COLO668 (cell line): ENCODE measurements around the gene INPP4A.

ENCODE experiments used
- DNase-seq: peaks from one replicate; lab custom pipeline; 2025; ENCODE audit not compliant: unreplicated experiment; lab: John Stamatoyannopoulos, UW

The INPP4A gene

GRCh38 chr2:98558852-98559530 is 114.3 kb downstream of the INPP4A start:
- no peak for DNase-seq

- no peak for DNase-seq
Measured at GRCh38 chr2:98559581-98559980, 114.9 kb downstream of the INPP4A start.

GRCh38 chr2:98560256-98560771 is 115.7 kb downstream of the INPP4A start:
- DNase-seq = no peak

- no peak for DNase-seq
Measured at GRCh38 chr2:98561018-98561417, 116.4 kb downstream of the INPP4A start.

GRCh38 chr2:98561902-98562695 is 117.4 kb downstream of the INPP4A start:
- DNase-seq = no peak

GRCh38 chr2:98563394-98563793 is 118.7 kb downstream of the INPP4A start:
- DNase-seq = no peak

- DNase-seq = no peak
Measured at GRCh38 chr2:98564541-98565132, 120.0 kb downstream of the INPP4A start.

GRCh38 chr2:98565286-98565860 is 120.7 kb downstream of the INPP4A start:
- no peak for DNase-seq

- no peak for DNase-seq
Measured at GRCh38 chr2:98565941-98566340, 121.3 kb downstream of the INPP4A start.

- DNase-seq = no peak
Measured at GRCh38 chr2:98568161-98568956, 123.7 kb downstream of the INPP4A start.

- DNase-seq = peak; percentile 53
Measured at GRCh38 chr2:98569197-98569793, 124.6 kb downstream of the INPP4A start.

- DNase-seq = no peak
Measured at GRCh38 chr2:98569915-98570314, 125.3 kb downstream of the INPP4A start.

GRCh38 chr2:98570356-98570755 is 125.7 kb downstream of the INPP4A start:
- no peak for DNase-seq

GRCh38 chr2:98571121-98571701 is 126.6 kb downstream of the INPP4A start:
- DNase-seq = no peak

- DNase-seq = no peak
Measured at GRCh38 chr2:98571796-98572195, 127.1 kb downstream of the INPP4A start.

GRCh38 chr2:98572211-98572610 is 127.6 kb downstream of the INPP4A start:
- DNase-seq = no peak

- no peak for DNase-seq
Measured at GRCh38 chr2:98572676-98573075, 128.0 kb downstream of the INPP4A start.

GRCh38 chr2:98573426-98573825 is 128.8 kb downstream of the INPP4A start:
- DNase-seq = no peak

GRCh38 chr2:98576666-98577312 is 132.1 kb downstream of the INPP4A start:
- DNase-seq = no peak
